Right atrium auricular region (tissue), 2 donors: Measurements from ENCODE around the gene MAGED1. TPM values are rescaled to one million over a fixed set of nuclear protein-coding genes. Genes with fewer than 3 reads are reported as not detected.

Source experiments
- DNase-seq: peaks from one replicate; pipeline ENCODE4 v3.0.0-alpha.2; 2019; ENCODE audit warnings: low spot score
- H3K27ac ChIP-seq, 2 donors: fragments of 200-600 bp; sonication (generic); 1 replicate in 1 of 2; 2 replicates in 1 of 2; pipeline ENCODE4 v1.5.1; 2016 to 2019
- H3K27me3 ChIP-seq, 2 donors: fragments of 200-600 bp; sonication (generic); one replicate each; pipeline versions ENCODE4 v1.5.1 to v1.6.0; 2017 to 2019
- H3K36me3 ChIP-seq: fragments of 200-600 bp; sonication (generic); one replicate; pipeline ENCODE4 v1.5.1; 2016
- H3K4me1 ChIP-seq, 2 donors: fragments of 200-600 bp; sonication (generic); one replicate each; pipeline versions ENCODE4 v1.5.1 to v1.6.0; 2017 to 2019
- H3K4me3 ChIP-seq, 2 donors: fragments of 200-600 bp; sonication (generic); 1 replicate in 1 of 2; 2 replicates in 1 of 2; pipeline ENCODE4 v1.5.1; 2017 to 2019; ENCODE audit warnings: mild to moderate bottlenecking in 1 of 2, moderate library complexity in 1 of 2
- H3K9me3 ChIP-seq, 2 donors: fragments of 200-600 bp; sonication (generic); one replicate each; pipeline ENCODE4 v1.5.1; 2019
- total RNA-seq, 2 donors: library from RNA; depleted of rRNA; stranded (reverse); fragments of >200 nt; gene quantifications; one replicate each; pipeline ENCODE4 v1.1.0, GENCODE V29; 2016
- TF ChIP-seq, protein P1 (sequence below), 2 donors: fragments of 200-600 bp; sonication (generic); IDR thresholded peaks; one replicate each; pipeline ENCODE4 v1.5.1; 2019; ENCODE audit warnings: antibody characterized with exemption in 2 of 2

MAGED1 gene
- total RNA-seq, 2 donors from 2014 or later: 75.2 to 127 TPM

DNA sequence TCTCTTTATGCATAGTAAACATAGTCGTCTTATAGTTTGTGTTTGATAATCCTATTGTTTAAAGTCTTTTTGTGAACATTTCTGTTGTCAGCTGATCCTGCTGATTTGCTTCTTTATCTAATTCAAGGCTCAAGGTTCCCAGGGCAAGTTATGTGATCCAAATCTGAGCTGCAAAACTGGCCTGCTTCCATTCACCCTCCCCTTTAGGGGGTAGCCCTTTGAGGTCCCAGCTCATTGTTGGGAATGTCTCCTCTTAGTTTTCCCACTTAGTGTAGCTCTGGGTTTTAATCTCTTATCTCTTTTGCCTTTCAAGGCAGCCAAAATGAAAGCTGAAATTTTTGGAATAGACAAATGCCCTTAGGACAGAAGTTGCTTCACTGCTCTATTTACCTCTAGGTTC, 40.2 kb upstream of the MAGED1 start:
- TF ChIP-seq, protein P1, sequence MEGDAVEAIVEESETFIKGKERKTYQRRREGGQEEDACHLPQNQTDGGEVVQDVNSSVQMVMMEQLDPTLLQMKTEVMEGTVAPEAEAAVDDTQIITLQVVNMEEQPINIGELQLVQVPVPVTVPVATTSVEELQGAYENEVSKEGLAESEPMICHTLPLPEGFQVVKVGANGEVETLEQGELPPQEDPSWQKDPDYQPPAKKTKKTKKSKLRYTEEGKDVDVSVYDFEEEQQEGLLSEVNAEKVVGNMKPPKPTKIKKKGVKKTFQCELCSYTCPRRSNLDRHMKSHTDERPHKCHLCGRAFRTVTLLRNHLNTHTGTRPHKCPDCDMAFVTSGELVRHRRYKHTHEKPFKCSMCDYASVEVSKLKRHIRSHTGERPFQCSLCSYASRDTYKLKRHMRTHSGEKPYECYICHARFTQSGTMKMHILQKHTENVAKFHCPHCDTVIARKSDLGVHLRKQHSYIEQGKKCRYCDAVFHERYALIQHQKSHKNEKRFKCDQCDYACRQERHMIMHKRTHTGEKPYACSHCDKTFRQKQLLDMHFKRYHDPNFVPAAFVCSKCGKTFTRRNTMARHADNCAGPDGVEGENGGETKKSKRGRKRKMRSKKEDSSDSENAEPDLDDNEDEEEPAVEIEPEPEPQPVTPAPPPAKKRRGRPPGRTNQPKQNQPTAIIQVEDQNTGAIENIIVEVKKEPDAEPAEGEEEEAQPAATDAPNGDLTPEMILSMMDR (IDR thresholded peaks at IDR 0.05): no peak
- H3K4me1 ChIP-seq: no peaks in the 10 kb centered on the region
- H3K4me3 ChIP-seq: no peak overlapping the region
- H3K27me3 ChIP-seq: no peaks in the 10 kb centered on the region
- no peak for DNase-seq
- H3K9me3 ChIP-seq: peaks cover 2 to 16% of the 10 kb centered on the region in 2 donors
- H3K36me3 ChIP-seq: no peaks in the 10 kb centered on the region
- H3K27ac ChIP-seq: no peak overlapping the region

DNA sequence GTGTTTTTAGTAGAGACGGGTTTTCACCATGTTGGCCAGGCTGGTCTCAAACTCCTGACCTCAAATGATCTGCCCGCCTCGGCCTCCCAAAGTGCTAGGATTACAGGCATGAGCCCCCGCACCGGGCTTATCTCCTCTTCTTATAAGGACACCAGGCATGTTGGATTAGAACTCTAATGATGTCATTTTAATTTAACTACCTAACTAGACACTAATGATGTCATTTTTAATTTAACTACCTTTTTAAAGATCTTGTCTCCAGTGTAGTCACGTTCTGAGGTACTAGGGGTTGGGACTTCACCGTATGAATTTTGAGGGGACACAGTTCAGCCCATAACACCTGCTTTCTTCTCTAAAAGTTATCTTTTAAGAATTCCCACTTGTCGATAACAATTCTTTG, 37.7 kb upstream of the MAGED1 start:
- DNase-seq: no peak
- H3K4me3 ChIP-seq: no peak overlapping the region
- no peaks in the 10 kb centered on the region for H3K4me1 ChIP-seq
- TF ChIP-seq, protein P1 (IDR thresholded peaks at IDR 0.05): no peak
- H3K27me3 ChIP-seq: no peaks in the 10 kb centered on the region
- no peak overlapping the region for H3K27ac ChIP-seq
- H3K36me3 ChIP-seq: no peaks in the 10 kb centered on the region
- H3K9me3 ChIP-seq: peaks cover 2 to 16% of the 10 kb centered on the region in 2 donors

GRCh38 chrX:51857159-51857733, 36.2 kb upstream of the MAGED1 start:
- Histone ChIP-seq H3K27ac (no peak overlapping the region), H3K4me3 (no peak overlapping the region), H3K36me3 (no peaks in the 10 kb centered on the region), H3K4me1 (no peaks in the 10 kb centered on the region), H3K9me3 (peaks cover 2 to 16% of the 10 kb centered on the region in 2 donors), H3K27me3 (no peaks in the 10 kb centered on the region)
- DNase-seq: no peak
- TF ChIP-seq, protein P1 (IDR thresholded peaks at IDR 0.05): no peak

DNA sequence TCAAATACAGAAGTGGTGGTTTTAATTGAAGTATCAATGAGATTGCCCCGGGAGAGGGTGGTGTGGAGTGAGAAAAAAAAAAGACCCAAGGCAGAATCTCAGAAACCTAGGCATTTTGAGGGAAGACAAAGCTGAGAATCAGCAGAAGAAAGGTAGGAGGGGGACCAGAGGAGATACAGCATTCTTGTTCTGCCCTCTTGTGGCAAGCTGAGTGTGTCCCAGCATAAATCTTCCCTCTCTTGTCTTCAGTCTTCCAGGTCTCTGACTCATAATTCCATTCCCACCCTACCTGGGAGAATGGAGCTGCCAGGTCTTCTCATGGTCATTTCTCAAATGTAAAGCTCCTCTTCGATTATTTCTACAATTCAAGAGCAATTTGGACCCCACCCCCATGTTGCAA, 32.7 kb upstream of the MAGED1 start:
- H3K36me3 ChIP-seq: no peaks in the 10 kb centered on the region
- H3K4me1 ChIP-seq: no peaks in the 10 kb centered on the region
- H3K27me3 ChIP-seq: peaks cover 0 to 4% of the 10 kb centered on the region in 2 donors
- H3K9me3 ChIP-seq: peaks cover 2 to 21% of the 10 kb centered on the region in 2 donors
- no peak overlapping the region for H3K27ac ChIP-seq
- TF ChIP-seq, protein P1 (IDR thresholded peaks at IDR 0.05): peak in 1 of 2 donors; percentile 57
- DNase-seq: no peak
- no peak overlapping the region for H3K4me3 ChIP-seq

DNA sequence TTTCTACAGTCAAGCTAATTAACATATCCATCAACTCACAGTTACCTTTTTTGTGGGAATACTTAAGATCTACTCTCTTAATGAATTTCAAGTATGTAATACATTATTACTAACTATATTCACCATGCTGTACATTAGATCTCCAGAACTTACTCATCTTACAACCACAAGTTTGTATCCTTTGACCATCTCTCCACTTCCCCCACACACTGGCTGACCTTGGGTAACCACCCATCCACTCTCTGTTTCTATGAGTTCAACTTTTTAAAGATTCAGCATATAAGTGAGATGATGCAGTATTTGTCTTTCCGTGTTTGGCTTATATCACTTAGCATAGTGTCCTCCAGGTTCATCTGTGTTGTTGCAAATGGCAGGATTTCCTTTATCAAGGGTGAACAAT, 30.5 kb upstream of the MAGED1 start:
- DNase-seq: no peak
- peaks cover 0 to 4% of the 10 kb centered on the region in 2 donors for H3K27me3 ChIP-seq
- H3K36me3 ChIP-seq: no peaks in the 10 kb centered on the region
- H3K4me1 ChIP-seq: no peaks in the 10 kb centered on the region
- H3K9me3 ChIP-seq: peaks cover 0 to 6% of the 10 kb centered on the region in 2 donors
- TF ChIP-seq, protein P1 (IDR thresholded peaks at IDR 0.05): no peak
- no peak overlapping the region for H3K4me3 ChIP-seq
- no peak overlapping the region for H3K27ac ChIP-seq

GRCh38 chrX:51866210-51866609, 27.2 kb upstream of the MAGED1 start:
- Histone ChIP-seq H3K27me3 (peaks cover 0 to 4% of the 10 kb centered on the region in 2 donors), H3K9me3 (peaks cover 0 to 5% of the 10 kb centered on the region in 2 donors), H3K4me1 (no peaks in the 10 kb centered on the region), H3K27ac (no peak overlapping the region), H3K36me3 (no peaks in the 10 kb centered on the region), H3K4me3 (no peak overlapping the region)
- no peak for DNase-seq
- TF ChIP-seq, protein P1 (IDR thresholded peaks at IDR 0.05): no peak
